ENCODE measurements around the gene FASTKD1.
"Not testable (repeated sequence)": the region's sequence is repeated elsewhere in the genome, so short reads cannot be mapped to it uniquely, and the experiment has no call there.

FASTKD1 gene, protein sequence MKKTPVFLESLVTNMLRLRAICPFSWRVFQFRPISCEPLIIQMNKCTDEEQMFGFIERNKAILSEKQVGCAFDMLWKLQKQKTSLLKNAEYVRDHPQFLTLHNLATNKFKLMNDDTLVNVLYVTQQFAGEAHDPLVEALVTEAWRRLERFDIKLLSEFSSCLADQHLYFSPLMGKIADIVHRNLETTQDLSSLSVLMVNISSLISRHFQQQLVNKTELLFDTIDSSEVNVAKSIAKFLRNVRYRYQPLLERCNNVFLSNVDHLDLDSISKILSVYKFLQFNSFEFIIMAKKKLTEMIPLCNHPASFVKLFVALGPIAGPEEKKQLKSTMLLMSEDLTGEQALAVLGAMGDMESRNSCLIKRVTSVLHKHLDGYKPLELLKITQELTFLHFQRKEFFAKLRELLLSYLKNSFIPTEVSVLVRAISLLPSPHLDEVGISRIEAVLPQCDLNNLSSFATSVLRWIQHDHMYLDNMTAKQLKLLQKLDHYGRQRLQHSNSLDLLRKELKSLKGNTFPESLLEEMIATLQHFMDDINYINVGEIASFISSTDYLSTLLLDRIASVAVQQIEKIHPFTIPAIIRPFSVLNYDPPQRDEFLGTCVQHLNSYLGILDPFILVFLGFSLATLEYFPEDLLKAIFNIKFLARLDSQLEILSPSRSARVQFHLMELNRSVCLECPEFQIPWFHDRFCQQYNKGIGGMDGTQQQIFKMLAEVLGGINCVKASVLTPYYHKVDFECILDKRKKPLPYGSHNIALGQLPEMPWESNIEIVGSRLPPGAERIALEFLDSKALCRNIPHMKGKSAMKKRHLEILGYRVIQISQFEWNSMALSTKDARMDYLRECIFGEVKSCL

DNA sequence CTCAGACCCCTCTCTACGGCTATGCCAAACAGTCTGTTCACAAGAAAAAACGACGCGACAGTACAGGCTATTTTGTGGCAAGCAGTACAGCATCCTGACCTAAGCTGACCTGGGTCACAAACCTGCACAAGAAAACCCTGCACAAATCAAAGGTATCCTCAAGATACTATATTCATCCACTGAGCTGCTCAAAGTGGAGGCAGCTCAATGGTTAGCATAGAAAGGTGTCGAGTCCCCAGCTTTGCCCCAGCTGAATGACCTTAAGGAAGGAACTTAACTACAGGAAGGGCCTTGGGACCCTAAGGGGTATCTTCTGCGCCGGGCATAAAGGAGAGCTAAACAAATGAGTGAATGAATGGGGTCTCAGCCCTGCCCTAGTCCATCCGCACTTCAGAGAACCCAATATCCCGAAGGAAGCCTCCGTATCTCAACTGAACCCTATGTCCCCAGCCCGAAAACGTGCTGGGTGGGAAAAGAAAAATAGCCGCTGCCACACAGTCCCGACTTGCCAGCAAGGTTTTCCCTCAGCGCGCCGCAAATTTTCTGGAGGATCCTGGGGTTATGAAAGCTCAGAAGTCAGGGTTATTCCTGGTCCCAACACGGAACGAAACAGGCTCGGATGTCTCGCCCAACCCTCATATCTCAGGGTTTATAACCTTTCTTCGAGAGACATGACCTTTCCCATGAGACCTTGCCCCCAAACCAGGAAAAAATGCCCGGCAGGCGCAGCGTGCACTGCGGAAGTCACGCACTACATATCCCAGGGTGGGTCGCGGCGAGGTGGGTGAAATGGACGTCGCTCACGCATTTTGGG, at the start of gene FASTKD1:
Gene FASTKD1, minus strand, starts transcription at position 706 of the 814 bp plus-strand sequence. CDS start 1,836 bp downstream, outside the sequence.
- peak; percentile 92 for DNase-seq

DNA sequence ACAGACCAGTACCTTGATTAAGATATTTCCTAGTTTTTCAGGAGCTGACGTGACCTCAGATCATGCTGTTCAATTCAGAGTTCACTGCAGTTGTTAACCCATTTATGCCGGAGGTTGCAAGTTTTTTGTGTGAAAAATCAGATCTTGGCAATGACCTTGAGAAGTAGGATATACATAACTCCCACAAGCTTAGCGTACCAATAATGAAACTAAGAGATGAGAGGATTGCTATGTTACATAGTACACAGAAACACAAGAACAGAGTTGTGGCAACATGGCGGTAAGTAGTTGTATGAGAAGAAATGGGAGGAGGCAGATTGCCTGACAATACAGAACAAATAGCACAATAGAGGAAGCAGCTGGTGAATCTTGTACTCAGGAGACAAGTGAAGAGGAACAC, 49.6 kb upstream of the FASTKD1 start:
- DNase-seq = no peak

DNA sequence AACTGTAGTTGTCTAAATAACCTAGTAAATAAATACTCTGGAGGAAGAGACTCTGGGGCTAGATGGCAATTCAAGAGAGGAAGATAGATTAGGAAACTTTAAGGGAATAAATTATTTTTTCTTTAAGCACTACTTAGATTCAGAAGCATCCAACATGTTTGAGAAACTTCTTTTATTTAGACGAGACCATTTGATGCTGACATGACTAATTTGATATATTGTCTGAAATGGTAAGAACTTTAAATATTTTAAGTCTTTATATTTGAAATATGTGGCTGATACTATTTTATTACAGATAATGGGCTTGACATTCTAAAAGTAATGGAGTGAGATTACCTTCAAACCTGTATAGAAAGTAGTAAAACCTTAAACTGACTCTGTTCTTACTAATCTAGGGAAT, 46.8 kb upstream of the FASTKD1 start:
- no peak for DNase-seq

DNA sequence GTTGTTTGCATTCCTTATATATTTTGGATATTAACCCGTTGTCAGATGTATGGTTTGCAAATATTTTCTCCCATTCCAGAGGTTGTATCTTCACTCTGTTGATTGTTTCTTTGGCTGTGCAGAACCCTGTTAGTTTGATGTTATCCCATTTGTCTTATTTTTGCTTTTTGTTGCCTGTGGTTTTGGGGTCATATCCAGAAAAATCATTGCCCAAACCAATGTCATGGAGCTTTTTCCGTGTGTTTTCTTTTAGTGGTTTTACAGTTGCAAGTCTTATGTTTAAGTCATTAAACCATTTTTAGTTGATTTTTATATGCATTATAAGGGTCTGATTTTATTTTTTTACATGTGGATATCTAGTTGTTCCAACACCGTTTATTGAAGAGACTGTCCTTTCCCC, 46.3 kb upstream of the FASTKD1 start:
- DNase-seq = no peak

DNA sequence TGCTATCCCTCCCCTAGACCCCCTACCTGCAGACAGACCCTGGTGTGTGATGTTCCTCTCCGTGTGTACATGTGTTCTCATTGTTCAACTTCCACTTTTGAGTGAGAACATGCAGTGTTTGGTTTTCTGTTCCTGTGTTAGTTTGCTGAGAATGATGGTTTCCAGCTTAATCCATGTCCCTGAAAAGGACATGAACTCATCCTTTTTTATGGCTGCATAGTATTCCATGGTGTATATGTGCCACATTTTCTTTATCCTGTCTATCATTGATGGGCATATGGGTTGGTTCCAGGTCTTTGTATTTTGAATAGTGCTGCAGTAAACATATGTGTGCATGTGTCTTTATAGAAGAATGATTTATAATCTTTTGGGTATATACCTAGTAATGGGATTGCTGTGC, 42.3 kb upstream of the FASTKD1 start:
- DNase-seq = not testable (repeated sequence)

DNA sequence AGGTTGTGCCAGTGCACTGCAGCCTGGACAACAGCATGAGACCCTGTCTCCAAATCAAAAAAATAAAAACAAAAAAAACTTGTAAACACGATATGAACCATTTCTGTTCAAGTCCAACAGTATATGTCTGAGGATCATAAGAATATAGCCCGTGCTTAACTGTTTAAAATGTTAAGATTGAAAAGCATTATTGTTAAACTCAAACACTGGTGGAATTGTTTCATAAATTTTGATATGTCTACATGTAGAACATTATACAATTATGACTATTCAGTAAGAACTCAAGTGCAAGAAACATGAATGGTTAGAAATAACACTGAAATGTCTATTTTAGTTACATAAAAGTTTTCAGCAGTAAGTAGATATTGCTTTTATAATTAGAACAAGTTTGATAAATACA, 40.2 kb upstream of the FASTKD1 start:
- no peak for DNase-seq

DNA sequence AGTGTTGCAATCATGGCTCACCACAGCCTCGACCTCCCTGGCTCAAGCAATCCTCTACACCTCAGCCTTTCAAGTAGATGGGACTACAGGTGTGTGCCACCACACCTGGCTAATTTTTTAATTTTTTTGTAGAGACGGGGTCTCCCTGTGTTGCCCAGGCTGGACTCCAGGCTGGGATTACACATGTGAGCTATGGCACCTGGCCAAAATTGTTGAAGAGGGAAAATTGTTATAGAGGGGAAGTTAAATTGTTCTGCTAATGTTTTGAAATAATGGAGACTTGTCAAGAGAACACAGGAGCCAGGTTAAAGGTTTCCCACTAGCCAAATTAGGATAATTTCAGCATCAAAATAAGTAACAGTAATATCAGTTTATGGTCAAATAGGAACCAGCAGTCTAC, 35.6 kb upstream of the FASTKD1 start:
- no peak for DNase-seq

DNA sequence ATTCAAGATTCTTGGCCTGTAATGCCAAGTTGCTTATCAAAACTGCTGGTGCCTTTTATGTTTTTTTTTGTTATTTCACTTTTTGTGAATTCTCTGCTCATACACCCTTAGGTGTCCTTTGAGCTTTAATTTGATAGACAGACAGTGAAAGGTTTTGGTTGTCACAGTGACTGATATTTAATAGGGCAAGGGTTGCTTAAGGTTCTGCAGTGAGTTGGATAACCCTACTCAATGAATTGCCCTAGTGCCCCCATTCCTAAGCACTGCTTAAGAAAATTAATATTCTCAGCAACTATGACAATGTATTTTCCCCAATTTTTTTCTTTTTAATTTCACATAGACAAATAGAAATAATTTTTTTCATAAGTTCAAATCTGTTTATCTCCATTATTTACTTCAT, 25.9 kb upstream of the FASTKD1 start:
- DNase-seq = no peak

DNA sequence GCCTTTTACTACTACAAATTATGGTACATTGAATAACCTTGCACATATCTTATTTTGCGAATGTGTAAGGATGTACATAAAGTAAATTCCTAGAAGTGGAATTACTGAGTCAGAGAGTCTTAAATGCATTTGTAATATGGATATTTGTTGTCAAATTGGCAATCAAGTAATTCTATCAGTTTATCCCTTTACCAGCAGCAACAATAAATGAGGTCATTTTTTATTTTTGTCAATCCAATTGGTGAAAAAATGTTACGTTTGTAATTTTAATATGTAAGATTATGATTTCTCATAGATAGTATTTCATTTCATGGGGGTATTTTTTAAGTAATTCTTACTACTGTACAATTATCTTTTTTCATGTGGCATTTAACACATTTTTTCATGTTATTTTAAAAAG, 25.3 kb upstream of the FASTKD1 start:
- no peak for DNase-seq

DNA sequence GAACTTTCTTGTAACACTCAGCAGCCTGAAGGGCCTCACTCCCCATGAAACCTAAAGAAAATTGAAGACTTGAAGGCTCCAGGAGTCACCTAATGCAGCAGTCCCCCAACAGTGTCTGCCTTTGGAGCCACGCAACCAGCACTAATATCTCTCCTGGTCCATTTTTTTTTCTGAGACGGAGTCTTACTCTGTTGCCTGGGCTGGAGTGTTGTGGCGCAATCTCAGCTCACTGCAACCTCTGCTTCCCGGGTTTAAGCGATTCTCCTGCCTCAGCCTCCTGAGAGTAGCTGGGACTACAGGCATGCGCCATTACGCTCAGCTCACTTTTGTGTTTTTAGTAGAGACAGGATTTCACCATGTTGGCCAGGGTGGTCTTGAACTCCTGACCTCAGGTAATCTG, 22.9 kb upstream of the FASTKD1 start:
- DNase-seq = not testable (repeated sequence)

DNA sequence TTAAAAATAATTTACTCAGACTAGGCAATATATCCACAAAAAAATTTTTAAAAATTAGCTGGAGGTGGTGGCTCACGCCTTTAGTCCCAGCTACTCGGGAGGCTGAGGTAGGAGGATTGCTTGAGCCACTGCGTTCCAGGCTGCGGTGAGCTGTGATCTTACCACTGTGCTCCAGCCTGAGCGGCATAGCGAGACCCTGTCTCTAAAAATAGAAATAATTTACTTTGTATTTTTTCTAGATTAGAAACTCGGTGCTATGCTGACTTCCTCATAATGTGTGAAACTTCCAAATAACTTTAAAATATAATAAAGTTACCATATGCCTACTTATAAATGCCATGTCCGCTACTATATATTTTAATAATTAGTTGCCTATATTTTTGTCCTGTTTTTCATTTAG, 17.1 kb upstream of the FASTKD1 start:
- DNase-seq = no peak

DNA sequence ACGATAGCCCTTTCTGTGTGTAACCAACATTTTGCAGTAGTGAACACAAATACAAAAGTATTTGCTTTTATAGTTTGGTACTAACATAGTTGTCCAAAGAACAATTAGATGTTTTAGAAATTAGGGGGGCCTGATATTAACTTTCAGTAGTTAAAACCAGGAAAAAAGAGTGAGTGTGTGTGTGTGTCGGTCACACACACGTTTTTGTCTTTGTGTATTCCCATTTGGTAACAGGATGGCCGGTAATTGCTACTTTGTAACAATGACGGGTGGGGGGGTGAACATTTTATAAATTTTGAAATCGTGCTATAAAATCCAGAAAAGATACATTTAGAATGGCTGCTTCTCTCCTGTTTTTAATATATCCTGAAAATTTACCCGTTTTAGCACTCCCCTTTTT, 12.0 kb upstream of the FASTKD1 start:
- no peak for DNase-seq

DNA sequence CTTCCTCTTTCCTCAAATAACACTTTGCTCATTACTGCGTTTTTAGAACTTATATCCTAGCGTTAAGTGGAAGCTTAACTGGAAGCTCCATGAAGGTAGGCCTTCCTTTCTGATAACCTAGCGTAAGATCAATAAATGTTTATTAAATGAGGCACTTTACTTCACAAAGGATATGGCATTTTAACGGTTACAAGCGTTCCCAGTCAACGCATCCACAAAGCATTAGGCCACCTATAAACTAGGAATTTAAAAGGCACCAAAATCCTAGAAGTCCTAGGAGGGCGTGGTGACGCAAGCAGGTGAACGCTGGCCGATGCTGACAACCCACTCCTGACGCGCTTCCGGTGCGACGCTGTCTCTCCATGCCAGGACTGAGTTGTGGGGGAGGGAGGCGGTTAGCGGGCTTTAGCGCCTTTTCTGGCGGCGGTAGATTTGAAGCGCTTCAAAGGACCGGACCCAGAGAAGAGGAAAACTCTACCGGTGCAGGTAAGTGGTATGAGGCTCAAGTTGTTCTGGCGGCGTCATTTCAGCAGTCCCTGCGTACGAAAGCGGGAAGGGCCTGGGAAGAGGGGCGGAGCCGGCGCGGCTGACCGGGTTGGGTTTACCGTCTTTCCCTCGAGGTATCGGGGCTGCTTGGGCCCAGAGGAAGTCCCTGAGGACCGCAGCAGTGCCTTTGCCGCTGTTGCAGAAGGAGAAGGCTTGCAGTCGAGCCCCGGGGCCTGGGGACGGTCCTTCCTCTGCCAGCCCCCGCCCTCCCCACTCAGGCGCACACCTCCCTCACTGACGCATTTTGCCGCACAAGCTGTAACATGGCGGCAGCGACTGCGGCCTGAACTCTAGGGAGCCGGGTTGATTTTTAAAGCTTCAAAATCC, 10.6 kb upstream of the FASTKD1 start, which contains the start of gene PPIG:
Gene PPIG, plus strand, starts transcription at position 347 of the 873 bp plus-strand sequence. CDS start 19,691 bp downstream, outside the sequence.
- peak; percentile 89 for DNase-seq

DNA sequence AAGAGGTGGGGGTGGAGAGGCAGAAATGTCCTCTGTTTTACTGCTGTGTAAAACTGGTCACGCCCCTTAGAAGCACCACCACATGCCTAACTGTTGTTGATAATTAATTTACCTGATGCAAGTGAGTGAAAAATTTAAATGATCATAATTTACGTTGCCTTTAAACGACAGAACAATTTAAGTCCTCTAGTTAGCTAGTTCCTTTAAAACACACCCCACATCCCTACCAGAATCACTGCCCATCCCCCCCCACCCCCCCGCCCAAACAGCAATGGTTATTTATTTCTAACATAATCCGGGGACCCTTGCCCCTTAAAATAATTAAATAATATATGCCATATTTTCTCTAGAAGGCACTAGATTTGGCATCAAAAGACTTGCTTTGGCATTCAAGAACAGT, 9.9 kb upstream of the FASTKD1 start:
- DNase-seq = no peak

DNA sequence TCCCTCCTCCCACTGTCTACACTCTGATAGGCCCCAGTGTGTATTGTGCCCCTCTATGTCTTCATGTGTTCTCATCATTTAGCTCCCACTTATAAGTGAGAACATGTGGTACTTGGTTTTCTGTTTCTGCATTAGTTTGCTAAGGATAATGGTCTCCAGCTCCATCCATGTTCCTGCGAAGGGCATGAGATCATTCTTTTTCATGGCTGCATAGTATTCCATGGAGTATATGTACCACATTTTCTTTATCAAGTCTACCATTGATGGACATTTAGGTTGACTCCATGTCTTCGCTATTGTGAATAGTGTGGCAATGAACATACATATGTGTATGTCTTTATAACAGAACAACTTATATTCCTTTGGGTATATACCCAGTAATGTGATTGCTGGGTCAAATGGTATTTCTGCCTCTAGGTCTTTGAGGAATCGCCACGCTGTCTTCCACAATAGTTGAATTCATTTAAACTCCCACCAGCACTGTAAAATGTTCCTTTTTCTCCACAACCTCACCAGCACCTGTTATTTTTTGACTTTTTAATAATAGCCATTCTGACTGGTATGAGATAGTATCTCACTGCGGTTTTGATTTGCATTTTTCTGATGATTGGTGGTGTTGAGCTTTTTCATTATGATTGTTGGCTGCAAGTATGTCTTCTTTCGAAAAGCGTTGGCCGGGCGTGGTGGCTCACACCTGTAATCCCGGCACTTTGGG, 9.0 kb upstream of the FASTKD1 start:
- not testable (repeated sequence) for DNase-seq

DNA sequence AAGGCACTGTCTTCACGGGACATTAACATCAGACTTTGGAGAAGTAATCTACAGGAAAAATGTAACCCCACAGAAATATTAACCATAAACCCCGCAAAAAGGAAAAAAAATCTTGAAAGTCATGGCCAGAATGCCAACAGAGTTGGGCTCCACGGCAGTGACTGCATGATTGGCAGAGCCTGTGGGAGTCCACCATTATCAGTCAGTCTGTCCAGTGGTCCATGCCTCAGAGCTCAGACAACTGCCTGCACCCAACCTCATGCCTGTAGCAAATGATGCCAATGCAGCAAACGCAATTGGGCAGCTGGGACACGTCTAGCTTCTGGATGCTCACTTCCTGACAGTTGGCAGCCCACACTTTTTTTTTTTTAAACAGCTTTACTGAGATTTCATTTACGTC, 5.4 kb upstream of the FASTKD1 start:
- no peak for DNase-seq

DNA sequence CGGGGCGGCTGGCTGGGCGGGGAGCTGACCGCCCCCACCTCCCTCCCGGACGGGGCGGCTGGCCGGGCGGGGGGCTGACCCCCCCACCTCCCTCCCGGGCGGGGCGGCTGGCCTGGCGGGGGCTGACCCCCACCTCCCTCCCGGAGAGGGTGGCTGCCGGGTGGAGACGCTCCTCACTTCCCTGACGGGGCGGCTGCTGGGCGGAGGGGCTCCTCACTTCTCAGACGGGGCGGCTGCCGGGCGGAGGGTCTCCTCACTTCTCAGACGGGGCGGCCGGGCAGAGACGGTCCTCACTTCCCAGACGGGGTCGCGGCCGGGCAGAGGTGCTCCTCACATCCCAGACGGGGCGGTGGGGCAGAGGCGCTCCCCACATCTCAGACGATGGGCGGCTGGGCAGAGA, 1.6 kb upstream of the FASTKD1 start:
- not testable (repeated sequence) for DNase-seq

DNA sequence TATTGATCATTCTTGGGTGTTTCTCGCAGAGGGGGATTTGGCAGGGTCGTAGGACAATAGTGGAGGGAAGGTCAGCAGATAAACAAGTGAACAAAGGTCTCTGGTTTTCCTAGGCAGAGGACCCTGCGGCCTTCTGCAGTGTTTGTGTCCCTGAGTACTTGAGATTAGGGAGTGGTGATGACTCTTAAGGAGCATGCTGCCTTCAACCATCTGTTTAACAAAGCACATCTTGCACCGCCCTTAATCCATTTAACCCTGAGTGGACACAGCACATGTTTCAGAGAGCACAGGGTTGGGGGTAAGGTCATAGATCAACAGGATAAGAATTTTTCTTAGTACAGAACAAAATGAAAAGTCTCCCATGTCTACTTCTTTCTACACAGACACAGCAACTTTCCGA, 874 bp upstream of the FASTKD1 start:
- DNase-seq = not testable (repeated sequence)

DNA sequence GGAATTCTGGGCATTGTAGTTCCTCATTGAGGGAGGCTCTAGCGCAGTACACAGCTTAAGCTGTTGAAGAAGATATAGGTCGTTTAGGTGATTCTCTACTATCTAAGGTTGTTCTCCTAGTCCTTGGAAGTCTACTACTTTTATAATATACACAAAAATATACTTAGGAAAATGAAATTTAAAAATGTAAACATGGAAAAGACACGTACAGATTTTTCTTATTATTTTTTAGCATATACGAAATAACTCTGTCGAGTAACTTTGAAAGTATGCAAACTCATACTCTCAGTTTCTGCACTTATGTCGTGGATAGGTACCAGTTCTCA, 272 bp upstream of the FASTKD1 start:
- no peak for DNase-seq

DNA sequence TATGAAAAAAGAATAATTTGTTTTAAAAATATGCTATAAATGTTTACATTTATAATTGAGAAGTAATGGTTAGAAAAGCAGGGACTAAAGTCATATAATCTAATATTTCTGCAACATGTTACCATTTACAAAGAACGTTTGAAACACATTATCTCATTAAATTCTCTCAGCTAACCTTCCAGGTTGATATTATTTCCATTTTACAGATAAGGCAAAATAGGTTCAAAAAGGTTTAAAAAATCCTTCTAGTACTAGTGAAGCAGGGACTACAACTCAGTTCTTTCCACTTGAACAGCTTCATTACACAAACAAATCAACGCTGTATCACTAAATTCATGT, 875 bp downstream of the FASTKD1 start:
- DNase-seq = no peak

DNA sequence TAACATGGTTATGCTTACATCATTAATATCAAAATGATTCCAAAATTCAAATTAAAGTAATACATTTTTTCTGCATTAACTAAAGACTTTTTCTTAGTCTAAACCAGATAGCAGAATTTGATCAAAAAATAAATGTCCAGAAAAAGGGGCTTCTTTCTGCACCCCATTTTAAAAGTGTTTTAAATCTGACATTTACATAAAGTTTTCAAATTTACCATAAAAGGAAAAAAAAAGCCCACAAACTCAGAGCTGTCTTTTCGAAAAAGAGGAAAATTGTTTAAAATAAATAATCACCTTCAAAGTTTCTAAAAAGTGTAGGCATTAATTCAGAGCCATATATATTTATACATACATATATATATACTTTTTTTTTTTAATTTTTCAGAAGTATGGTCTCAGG, 1.5 kb downstream of the FASTKD1 start:
- DNase-seq = no peak

DNA sequence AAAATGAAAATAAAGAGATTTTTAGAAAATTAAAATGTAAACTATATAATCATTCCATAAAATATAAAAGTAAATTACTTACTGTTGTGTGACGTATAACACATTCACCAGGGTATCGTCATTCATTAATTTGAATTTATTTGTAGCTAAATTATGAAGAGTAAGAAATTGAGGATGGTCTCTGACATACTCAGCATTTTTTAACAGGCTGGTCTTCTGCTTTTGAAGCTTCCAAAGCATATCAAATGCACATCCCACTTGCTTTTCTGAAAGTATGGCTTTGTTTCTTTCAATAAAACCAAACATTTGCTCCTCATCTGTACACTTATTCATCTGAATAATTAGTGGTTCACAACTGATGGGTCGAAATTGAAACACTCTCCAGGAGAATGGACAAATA, 2.1 kb downstream of the FASTKD1 start:
- DNase-seq = no peak

Measured in CD4-positive, alpha-beta T cell treated with Interleukin-21 for 1 hour (primary cell).